ENCODE measurements around the gene IL26.

Gene IL26

DNA sequence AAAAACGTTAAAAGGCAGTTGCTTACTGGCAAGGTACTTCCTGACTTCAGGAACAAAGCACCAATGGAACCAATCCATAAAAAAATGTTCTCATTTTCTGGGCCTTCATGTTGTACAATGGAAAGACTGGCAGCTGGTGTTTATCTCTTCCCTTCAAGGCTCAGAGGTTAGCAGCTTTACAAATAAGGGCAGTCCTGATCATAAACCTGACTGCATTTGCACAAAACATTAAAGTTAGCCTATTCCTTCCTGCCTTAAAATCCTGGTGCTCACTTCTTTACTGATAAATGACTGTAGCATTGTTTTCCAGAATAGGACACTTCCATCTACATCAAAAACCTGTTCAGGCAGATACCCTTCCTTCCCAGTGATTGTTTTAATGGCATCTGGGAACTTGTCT is 19.2 kb downstream of the IL26 start:
- Histone ChIP-seq H3K9me2 (replicated peaks; ENCODE audit: insufficient read depth, low read length) (no peaks in the 10 kb centered on the region), H2AFZ (ENCODE audit: low read depth, low read length, severe bottlenecking) (no peak overlapping the region), H3K9me3 (ENCODE audit: insufficient read depth, low read length) (no peaks in the 10 kb centered on the region), H4K20me1 (ENCODE audit: low read depth, low read length) (no peaks in the 10 kb centered on the region), H3K27me3 (ENCODE audit: low read length) (no peaks in the 10 kb centered on the region), H3K4me2 (ENCODE audit: low read depth, low read length, poor library complexity, severe bottlenecking) (no peak overlapping the region), H3K36me3 (ENCODE audit: low read length) (no peaks in the 10 kb centered on the region), H3K79me2 (ENCODE audit: insufficient read depth, low read length) (no peaks in the 10 kb centered on the region), H3K4me3 (ENCODE audit: insufficient read depth, low read length, poor library complexity, severe bottlenecking) (no peak overlapping the region), H3F3A (ENCODE audit: insufficient read depth) (no peaks in the 10 kb centered on the region), H3K27ac (ENCODE audit: low read depth, low read length) (no peak overlapping the region), H3K9ac (ENCODE audit: low read length) (no peak overlapping the region)
- TF ChIP-seq, protein P1, sequence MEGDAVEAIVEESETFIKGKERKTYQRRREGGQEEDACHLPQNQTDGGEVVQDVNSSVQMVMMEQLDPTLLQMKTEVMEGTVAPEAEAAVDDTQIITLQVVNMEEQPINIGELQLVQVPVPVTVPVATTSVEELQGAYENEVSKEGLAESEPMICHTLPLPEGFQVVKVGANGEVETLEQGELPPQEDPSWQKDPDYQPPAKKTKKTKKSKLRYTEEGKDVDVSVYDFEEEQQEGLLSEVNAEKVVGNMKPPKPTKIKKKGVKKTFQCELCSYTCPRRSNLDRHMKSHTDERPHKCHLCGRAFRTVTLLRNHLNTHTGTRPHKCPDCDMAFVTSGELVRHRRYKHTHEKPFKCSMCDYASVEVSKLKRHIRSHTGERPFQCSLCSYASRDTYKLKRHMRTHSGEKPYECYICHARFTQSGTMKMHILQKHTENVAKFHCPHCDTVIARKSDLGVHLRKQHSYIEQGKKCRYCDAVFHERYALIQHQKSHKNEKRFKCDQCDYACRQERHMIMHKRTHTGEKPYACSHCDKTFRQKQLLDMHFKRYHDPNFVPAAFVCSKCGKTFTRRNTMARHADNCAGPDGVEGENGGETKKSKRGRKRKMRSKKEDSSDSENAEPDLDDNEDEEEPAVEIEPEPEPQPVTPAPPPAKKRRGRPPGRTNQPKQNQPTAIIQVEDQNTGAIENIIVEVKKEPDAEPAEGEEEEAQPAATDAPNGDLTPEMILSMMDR (IDR thresholded peaks at IDR 0.05; ENCODE audit: insufficient read depth, low read length, poor library complexity, severe bottlenecking): no peak
- TF ChIP-seq EZH2phosphoT487 (conservative IDR thresholded peaks at IDR 0.05; ENCODE audit: low read length): no peak

DNA sequence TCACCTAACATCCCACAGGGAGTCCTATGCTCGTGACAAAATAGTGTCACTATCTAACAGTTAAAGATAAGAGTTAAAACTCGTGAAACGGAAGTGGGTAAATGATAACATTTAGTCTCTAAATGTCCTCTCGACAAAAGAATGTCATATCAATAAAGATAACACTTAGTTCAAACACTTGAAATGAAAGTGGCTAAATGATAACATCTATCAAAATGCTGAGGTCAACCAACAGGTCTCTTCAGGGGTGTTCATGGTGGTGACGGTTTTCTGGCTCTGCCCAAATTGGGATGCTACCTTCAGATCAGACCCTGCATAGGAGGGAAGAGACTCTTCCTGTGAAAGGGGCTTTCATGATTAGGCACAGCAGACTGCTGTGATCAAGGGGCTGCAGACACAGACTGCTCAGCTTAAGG is 22.1 kb downstream of the IL26 start:
- no peaks in the 10 kb centered on the region for H3K27me3 ChIP-seq (ENCODE audit: low read length)

DNA sequence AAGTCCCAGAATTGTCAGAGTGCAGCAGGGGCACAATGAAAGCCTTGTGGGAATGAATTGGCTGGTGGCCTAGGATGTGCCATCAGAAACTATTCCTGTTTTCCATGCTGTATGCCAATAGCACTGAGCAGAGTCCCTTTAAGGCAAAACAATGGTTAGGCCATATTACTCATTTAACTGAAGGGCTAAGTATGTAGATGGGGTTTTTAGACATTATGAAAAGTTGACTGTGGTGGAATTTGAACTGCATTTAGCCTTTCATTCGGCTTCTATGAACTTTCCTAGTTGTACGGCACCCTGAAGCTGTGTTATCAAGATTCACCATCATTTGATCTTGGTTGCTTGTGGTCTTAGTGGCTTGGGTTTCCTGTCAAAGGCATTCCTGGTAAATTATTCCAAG is 24.8 kb downstream of the IL26 start:
- Histone ChIP-seq H3K27ac (ENCODE audit: low read depth, low read length) (no peak overlapping the region), H3K27me3 (ENCODE audit: low read length) (no peaks in the 10 kb centered on the region), H2AFZ (ENCODE audit: low read depth, low read length, severe bottlenecking) (no peak overlapping the region), H3K79me2 (ENCODE audit: insufficient read depth, low read length) (no peaks in the 10 kb centered on the region), H3K9me2 (replicated peaks; ENCODE audit: insufficient read depth, low read length) (no peaks in the 10 kb centered on the region), H3K4me3 (ENCODE audit: insufficient read depth, low read length, poor library complexity, severe bottlenecking) (no peak overlapping the region), H3K4me2 (ENCODE audit: low read depth, low read length, poor library complexity, severe bottlenecking) (no peak overlapping the region), H3F3A (ENCODE audit: insufficient read depth) (no peaks in the 10 kb centered on the region), H4K20me1 (ENCODE audit: low read depth, low read length) (no peaks in the 10 kb centered on the region), H3K9me3 (ENCODE audit: insufficient read depth, low read length) (no peaks in the 10 kb centered on the region), H3K36me3 (ENCODE audit: low read length) (no peaks in the 10 kb centered on the region), H3K9ac (ENCODE audit: low read length) (no peak overlapping the region)
- TF ChIP-seq, protein P1 (IDR thresholded peaks at IDR 0.05; ENCODE audit: insufficient read depth, low read length, poor library complexity, severe bottlenecking): no peak
- TF ChIP-seq EZH2phosphoT487 (conservative IDR thresholded peaks at IDR 0.05; ENCODE audit: low read length): no peak

More for the DNA sequence above, 22.1 kb downstream of the IL26 start:
- Histone ChIP-seq H3K79me2 (ENCODE audit: insufficient read depth, low read length) (no peaks in the 10 kb centered on the region), H3K36me3 (ENCODE audit: low read length) (no peaks in the 10 kb centered on the region), H3F3A (ENCODE audit: insufficient read depth) (no peaks in the 10 kb centered on the region), H3K9ac (ENCODE audit: low read length) (no peak overlapping the region), H2AFZ (ENCODE audit: low read depth, low read length, severe bottlenecking) (no peak overlapping the region), H3K4me3 (ENCODE audit: insufficient read depth, low read length, poor library complexity, severe bottlenecking) (no peak overlapping the region), H4K20me1 (ENCODE audit: low read depth, low read length) (no peaks in the 10 kb centered on the region), H3K9me2 (replicated peaks; ENCODE audit: insufficient read depth, low read length) (no peaks in the 10 kb centered on the region), H3K9me3 (ENCODE audit: insufficient read depth, low read length) (no peaks in the 10 kb centered on the region), H3K4me2 (ENCODE audit: low read depth, low read length, poor library complexity, severe bottlenecking) (no peak overlapping the region), H3K27ac (ENCODE audit: low read depth, low read length) (no peak overlapping the region)
- TF ChIP-seq, protein P1 (IDR thresholded peaks at IDR 0.05; ENCODE audit: insufficient read depth, low read length, poor library complexity, severe bottlenecking): no peak
- no peak for TF ChIP-seq EZH2phosphoT487 (conservative IDR thresholded peaks at IDR 0.05; ENCODE audit: low read length)
